ENCODE data around the gene EHD4.

EHD4 gene

DNA sequence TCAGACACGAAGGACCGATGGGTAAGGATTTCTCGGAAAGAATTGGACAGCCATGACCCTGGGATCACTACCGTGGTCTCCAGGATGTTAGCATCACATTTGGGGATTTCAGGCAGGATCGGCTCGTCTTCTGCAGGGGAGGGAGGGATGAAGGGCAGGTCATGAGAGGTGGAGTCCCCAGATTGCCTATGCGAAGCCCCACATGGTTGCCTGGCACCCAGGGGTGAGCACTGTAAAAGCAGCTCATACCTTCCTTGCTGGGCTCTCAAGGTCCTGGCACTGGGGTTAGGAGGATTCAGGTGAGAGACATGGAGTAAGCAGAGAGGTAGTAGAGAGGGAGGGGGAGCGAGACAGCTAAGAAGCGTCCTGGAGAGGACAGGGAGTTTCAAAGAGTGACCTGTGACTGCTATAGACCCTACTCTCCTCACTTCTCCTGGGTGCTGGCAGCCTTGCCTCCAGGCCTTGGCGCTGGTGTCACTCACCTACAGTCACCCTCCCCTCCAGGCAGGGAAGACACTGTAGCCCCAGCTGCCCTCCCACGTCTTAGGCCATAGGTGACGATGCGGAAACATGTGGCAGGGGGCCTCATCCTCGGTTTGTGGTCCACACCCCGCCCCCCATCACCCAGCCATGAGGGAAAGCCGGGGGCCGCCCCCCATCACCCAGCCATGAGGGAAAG lies 15.0 kb upstream of the EHD4 start:
- Histone ChIP-seq H4K20me1 (ENCODE audit: insufficient read depth, low read length, poor library complexity, severe bottlenecking) (no peaks in the 10 kb centered on the region), H3K36me3 (ENCODE audit: insufficient read depth, low read length) (no peaks in the 10 kb centered on the region), H3K9ac (ENCODE audit: low read depth, low read length, poor library complexity, severe bottlenecking) (no peak overlapping the region), H2AFZ (ENCODE audit: low read length) (no peak overlapping the region), H3K9me3 (ENCODE audit: insufficient read depth, low read depth, low read length) (no peaks in the 10 kb centered on the region), H3K4me1 (ENCODE audit: insufficient read depth, low read length, poor library complexity, severe bottlenecking) (no peaks in the 10 kb centered on the region), H3K4me2 (ENCODE audit: low read depth, low read length, poor library complexity, severe bottlenecking) (no peak overlapping the region), H3K4me3 (ENCODE audit: low read length, poor library complexity, severe bottlenecking) (no peak overlapping the region), H3F3A (ENCODE audit: low read depth) (no peaks in the 10 kb centered on the region), H3K79me2 (ENCODE audit: insufficient read depth, low read length) (no peaks in the 10 kb centered on the region), H3K27me3 (ENCODE audit: insufficient read depth, low read length, poor library complexity, severe bottlenecking) (no peaks in the 10 kb centered on the region), H3K9me2 (replicated peaks; ENCODE audit: low read depth, low read length) (no peaks in the 10 kb centered on the region)
- TF ChIP-seq, protein P1, sequence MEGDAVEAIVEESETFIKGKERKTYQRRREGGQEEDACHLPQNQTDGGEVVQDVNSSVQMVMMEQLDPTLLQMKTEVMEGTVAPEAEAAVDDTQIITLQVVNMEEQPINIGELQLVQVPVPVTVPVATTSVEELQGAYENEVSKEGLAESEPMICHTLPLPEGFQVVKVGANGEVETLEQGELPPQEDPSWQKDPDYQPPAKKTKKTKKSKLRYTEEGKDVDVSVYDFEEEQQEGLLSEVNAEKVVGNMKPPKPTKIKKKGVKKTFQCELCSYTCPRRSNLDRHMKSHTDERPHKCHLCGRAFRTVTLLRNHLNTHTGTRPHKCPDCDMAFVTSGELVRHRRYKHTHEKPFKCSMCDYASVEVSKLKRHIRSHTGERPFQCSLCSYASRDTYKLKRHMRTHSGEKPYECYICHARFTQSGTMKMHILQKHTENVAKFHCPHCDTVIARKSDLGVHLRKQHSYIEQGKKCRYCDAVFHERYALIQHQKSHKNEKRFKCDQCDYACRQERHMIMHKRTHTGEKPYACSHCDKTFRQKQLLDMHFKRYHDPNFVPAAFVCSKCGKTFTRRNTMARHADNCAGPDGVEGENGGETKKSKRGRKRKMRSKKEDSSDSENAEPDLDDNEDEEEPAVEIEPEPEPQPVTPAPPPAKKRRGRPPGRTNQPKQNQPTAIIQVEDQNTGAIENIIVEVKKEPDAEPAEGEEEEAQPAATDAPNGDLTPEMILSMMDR (conservative IDR thresholded peaks at IDR 0.05; ENCODE audit: low read length) = no peak
- no peak for TF ChIP-seq EZH2phosphoT487 (IDR thresholded peaks at IDR 0.05; ENCODE audit: borderline replicate concordance)

DNA sequence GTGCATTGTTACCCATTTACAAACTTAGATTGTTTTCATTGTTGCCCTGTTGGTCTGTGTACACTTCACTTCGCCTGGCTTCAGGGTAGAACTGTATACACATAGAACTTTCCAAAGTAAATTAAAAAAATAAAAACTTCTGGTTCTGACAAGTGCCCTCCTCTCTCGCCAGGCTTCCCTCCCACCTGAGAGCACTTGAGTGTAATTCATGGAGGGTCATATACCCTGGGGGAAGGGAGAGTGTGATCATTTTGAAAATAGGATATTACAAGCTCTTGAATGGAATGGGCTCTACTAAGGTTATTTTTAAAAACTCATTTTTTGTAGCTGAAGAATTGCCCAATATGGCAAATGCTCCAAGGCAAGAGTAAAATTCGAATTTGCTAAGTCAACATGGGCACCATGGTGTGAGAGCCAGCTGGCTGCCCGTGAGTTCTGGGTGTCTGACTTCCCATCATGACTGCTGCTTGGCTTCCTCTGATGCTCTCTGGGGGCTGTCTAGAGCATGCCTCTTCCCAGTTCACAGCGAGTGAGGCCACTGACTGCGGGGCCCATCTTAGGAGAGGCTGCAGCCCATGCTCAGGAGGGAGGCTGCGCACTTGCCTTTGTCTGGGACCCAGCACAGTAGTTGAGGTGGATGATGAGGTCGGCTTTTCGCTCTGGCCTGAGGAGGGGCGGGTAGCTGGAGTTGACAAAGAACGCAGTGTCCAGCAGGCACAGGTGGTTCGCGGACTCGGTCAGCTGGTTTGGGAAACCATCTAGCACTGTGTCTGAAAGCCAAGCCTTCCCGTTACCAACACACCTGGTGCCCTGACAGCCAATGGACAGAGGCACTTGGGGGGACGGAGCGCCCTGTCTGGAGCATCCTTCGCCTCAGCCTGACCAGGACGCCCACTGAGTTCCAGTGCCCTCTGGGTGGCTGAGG lies 13.1 kb upstream of the EHD4 start:
- TF ChIP-seq EZH2phosphoT487 (IDR thresholded peaks at IDR 0.05; ENCODE audit: borderline replicate concordance) = no peak
- TF ChIP-seq, protein P1 (conservative IDR thresholded peaks at IDR 0.05; ENCODE audit: low read length) = no peak
- no peaks in the 10 kb centered on the region for H3K27me3 ChIP-seq (ENCODE audit: insufficient read depth, low read length, poor library complexity, severe bottlenecking)
- no peak overlapping the region for H2AFZ ChIP-seq (ENCODE audit: low read length)
- H3F3A ChIP-seq (ENCODE audit: low read depth) = no peaks in the 10 kb centered on the region
- no peaks in the 10 kb centered on the region for H3K36me3 ChIP-seq (ENCODE audit: insufficient read depth, low read length)
- H3K4me3 ChIP-seq (ENCODE audit: low read length, poor library complexity, severe bottlenecking) = no peak overlapping the region
- H3K79me2 ChIP-seq (ENCODE audit: insufficient read depth, low read length) = no peaks in the 10 kb centered on the region
- no peaks in the 10 kb centered on the region for H3K4me1 ChIP-seq (ENCODE audit: insufficient read depth, low read length, poor library complexity, severe bottlenecking)
- no peaks in the 10 kb centered on the region for H3K9me2 ChIP-seq (replicated peaks; ENCODE audit: low read depth, low read length)
- H3K4me2 ChIP-seq (ENCODE audit: low read depth, low read length, poor library complexity, severe bottlenecking) = no peak overlapping the region
- no peaks in the 10 kb centered on the region for H4K20me1 ChIP-seq (ENCODE audit: insufficient read depth, low read length, poor library complexity, severe bottlenecking)
- no peak overlapping the region for H3K9ac ChIP-seq (ENCODE audit: low read depth, low read length, poor library complexity, severe bottlenecking)
- H3K9me3 ChIP-seq (ENCODE audit: insufficient read depth, low read depth, low read length) = no peaks in the 10 kb centered on the region

DNA sequence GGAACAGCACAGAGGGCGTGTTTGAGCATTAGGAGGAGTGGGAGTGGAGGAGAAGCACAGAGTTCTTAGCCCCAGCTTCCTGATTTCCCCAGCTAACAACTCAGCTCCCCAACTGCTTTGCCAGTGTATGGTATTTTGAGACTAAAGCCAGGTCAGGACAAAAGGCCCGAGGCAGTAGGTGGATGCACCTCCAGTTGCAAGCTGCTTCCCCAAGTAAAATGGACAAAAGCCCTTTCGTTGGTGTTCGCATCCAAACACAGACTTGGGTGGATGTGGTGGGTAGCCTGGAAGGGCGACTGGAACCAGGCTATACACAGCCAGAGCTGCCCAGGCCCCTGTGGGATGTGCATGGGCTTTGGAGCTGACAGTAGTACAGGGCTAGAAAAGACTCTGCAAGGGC lies 12.3 kb upstream of the EHD4 start:
- Histone ChIP-seq H3K36me3 (ENCODE audit: insufficient read depth, low read length) (no peaks in the 10 kb centered on the region), H3K9me3 (ENCODE audit: insufficient read depth, low read depth, low read length) (no peaks in the 10 kb centered on the region), H3K4me3 (ENCODE audit: low read length, poor library complexity, severe bottlenecking) (no peak overlapping the region), H3K27me3 (ENCODE audit: insufficient read depth, low read length, poor library complexity, severe bottlenecking) (no peaks in the 10 kb centered on the region), H3K9me2 (replicated peaks; ENCODE audit: low read depth, low read length) (no peaks in the 10 kb centered on the region), H3K4me2 (ENCODE audit: low read depth, low read length, poor library complexity, severe bottlenecking) (no peak overlapping the region), H3K79me2 (ENCODE audit: insufficient read depth, low read length) (no peaks in the 10 kb centered on the region), H3K4me1 (ENCODE audit: insufficient read depth, low read length, poor library complexity, severe bottlenecking) (no peaks in the 10 kb centered on the region), H2AFZ (ENCODE audit: low read length) (no peak overlapping the region), H3F3A (ENCODE audit: low read depth) (no peaks in the 10 kb centered on the region), H4K20me1 (ENCODE audit: insufficient read depth, low read length, poor library complexity, severe bottlenecking) (no peaks in the 10 kb centered on the region), H3K9ac (ENCODE audit: low read depth, low read length, poor library complexity, severe bottlenecking) (no peak overlapping the region)
- TF ChIP-seq, protein P1 (conservative IDR thresholded peaks at IDR 0.05; ENCODE audit: low read length) = no peak
- no peak for TF ChIP-seq EZH2phosphoT487 (IDR thresholded peaks at IDR 0.05; ENCODE audit: borderline replicate concordance)

Measured in Loucy (cell line).